EL (cell line): Measurements from ENCODE around the gene ASPG.

Source experiments
- DNase-seq: peaks from one replicate; pipeline ENCODE4 v3.0.0-alpha.2; 2016

The ASPG gene

DNA sequence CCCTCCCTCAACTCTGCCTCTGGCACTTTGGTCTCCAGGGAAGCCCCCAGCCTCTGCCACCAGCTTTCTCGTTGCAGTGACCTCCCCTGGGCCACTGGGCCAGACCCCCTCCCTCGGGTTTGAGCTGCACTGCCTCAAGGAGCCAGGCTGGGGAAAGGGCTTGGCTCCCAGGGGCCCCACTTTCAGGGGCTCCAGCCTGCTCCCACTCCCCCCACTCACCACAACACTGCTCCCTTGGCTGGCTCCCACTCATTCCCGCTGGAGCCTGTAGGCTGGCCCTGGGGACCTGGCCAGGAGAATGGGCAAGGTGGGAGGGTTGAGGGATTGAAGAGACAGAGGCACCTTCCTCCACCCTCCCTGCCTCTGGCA, 33.6 kb downstream of the ASPG start:
- DNase-seq = no peak

DNA sequence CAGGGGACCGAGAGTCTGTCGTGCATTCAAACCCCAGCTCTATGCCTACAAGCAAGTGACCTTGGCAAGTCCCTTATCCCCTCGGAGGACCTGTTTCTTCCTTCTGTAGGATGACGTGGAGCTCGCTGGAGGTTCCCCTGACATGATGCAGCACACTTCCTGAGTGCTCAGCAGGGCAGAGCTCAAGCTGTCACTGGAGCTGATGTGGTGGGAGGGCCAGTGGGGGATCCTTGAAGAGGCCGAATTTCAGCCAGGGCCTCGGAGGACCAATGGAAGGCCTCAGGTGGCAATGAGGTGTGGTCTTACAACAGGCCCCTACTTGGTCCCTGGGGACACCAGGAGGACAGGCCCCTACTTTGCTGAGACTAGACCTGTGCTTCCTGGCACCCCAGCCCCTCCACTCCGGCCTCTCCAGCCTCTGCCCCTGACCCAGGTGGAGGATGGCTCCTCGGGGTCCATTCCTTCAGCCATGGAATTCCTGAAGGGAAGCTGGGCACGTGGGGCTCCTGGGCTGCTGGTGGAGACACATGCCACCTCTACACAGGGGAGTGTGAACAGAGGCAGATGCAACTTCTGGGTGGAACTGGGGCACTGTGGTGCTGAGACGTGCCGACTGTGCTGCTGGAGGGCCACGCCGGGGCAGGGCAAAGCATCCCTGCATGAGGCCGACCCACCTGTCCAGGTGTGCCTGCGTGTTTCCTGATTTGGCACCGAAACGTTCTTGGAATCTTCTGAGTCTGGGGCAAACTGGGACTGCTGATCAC, 34.2 kb downstream of the ASPG start:
- no peak for DNase-seq

GRCh38 chr14:104120281-104120741, 34.8 kb downstream of the ASPG start:
- no peak for DNase-seq

DNA sequence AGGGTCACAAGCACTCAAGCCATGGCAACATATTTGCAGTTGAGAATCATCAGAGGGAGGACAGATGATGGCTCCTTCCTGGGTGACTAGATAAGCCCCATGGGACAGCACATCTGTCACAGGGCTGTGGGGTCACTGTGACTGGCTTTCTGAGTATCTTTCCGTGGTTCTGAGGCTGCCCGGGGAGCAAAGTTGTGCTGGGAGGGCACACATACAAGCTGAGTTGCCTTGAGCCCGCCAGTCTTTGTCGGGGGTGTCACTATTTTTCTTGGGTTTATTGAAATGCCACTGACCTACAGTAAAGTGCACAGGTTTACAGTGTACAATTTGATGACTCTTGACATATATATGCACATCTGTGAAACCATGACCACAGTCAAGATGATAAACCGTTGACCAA, 35.6 kb downstream of the ASPG start:
- DNase-seq = no peak

DNA sequence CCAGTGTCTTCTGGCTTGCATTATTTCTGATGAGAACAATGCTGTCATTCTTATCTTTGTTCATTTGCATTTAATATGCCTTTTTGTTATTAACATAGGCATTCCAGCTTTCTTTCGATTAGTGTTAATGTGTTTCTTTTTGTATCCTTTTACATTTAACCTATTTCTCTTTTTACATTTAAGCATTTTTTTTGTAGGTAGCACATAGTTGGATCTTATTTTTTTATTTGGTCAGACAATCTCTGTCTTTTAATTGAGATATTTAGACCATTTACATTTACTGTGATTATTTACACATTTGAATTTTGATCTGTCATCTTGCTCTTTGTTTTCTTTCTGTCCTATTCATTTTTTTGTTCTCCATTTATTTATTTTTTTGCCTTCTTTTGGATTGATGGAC, 38.4 kb downstream of the ASPG start:
- DNase-seq = no peak

GRCh38 chr14:104125011-104125410, 39.5 kb downstream of the ASPG start:
- DNase-seq = no peak

GRCh38 chr14:104126753-104127152, 41.3 kb downstream of the ASPG start:
- no peak for DNase-seq

DNA sequence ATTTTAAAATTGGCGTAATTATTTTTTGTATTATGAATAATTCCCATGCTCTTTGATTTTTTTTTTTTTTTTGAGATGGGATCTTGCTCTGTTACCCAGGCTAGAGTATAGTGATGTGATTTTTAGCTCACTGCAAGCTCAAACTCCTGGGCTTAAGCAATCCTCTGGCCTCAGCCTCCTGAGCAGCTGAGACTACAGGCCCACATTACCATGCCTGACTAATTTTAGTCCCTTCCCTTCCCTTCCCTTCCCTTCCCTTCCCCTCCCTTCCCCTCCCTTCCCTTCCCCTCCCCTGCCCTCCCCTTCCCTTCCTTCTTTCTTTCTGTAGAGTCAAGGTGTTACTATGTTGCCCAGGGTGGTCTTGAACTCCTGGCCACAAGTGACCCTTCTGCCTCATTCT, 43.5 kb downstream of the ASPG start:
- no peak for DNase-seq

GRCh38 chr14:104129556-104129955, 44.1 kb downstream of the ASPG start:
- DNase-seq = no peak

GRCh38 chr14:104130974-104131651, 45.6 kb downstream of the ASPG start:
- DNase-seq = peak; percentile 16

GRCh38 chr14:104131968-104132732, 46.6 kb downstream of the ASPG start:
- DNase-seq = no peak

- no peak for DNase-seq
Measured at GRCh38 chr14:104132981-104133380, 47.5 kb downstream of the ASPG start.

DNA sequence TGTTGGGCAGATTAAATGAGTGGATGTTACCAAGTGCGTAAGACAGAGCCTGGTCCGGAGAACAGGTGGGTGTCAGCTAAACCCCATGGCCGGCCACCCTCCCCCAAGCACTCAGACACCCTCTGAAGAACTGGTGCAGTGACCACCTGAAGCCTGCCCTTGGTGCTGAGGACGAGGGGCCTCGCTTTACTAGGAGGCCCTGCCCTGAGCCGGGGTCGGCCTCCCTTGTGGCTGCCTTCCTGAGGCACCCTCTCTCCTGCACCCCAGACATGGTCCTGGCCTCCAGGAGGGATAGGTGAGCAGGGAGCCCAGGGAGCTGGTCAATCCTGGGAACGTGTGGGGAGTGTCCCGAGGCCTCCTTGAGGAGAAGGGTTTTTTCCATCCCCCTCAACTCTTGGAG, 48.0 kb downstream of the ASPG start:
- no peak for DNase-seq

DNA sequence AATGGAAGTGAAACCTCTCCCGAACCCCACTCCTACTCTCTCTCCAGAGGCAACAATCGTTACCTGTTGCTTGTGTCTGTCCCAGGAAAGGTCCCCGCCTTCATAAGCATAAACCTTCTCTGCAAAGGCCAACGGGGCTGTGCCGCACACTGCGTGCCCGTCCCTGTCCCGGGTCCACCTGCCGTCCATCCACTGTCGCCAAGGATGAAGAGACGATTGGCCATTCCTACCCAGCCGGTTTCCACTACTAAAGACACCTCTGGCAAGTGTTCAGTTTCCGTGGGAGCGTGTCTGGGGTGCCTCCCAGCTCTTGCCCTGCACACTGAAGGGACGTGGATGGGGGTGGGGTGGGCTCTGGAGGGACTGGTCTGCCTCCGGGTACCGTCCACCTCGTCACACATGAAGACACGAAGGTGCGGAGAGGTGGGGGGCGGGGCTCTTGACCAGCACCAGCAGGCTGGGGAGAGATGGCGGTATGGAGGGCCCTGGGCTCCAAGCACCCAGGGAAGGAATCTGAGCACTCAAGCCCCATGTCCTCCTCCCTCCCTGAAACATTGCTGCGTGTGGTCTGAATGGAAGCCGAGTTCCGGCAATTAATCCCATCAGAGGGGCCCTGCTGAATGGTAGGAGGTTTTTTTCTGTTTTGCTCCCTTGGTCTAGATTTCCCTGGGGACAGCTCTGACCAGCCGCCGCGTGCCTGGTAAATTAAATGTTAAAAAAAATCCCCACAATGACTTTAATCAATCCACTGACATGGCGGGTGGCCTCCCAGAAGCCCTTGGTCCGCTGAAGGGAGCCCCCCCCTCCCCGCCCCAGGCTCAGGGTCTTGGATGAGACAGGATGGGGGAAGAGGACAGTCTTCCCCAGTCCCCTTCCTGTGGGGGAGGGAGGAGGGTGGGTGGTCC, 48.8 kb downstream of the ASPG start:
- DNase-seq = no peak

DNA sequence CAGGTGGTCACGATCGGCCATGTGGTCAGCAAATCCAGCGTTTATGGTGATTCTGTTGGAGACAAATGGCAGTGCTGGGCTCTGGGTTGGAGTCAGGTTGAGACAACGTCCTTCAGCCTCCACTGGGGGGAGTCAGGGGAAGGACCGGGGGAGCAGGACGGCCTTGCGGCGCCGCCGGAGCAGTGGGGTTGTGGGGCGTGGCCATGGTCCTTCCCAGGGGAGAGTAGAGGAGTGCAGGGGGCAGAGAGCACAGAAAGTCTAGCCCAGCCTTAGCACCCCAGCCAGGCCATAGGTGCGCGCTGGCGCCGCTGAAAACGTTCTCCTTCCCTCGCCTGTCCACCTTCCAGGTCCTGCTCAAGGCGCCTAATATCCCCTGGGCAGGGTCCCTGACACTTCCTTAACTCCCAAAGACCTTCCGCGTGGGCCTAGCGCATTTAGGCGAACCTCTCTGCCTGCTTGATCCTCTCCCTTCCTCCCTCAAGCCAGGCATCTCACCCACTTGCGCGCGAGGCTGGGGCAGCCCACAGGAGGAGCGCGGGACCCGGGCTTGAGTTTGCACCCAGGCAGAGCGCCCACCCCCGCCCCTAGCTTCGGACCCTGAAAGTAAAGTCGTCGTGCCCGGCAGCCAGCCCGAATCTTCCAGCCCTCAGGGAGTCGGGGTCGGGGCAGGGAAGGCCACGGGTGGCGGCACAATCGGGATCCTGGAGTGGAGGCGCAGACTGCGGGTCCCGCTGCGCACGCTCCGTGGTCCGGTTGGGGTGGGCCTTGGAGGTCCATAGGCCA, 49.8 kb downstream of the ASPG start:
- DNase-seq = no peak

- DNase-seq = no peak
Measured at GRCh38 chr14:104135904-104136471, 50.5 kb downstream of the ASPG start.

- DNase-seq = no peak
Measured at GRCh38 chr14:104136472-104137296, 51.2 kb downstream of the ASPG start.

GRCh38 chr14:104137297-104138097, 52.0 kb downstream of the ASPG start:
- peak; percentile 18 for DNase-seq

- DNase-seq = no peak
Measured at GRCh38 chr14:104138098-104138717, 52.7 kb downstream of the ASPG start, which contains the start of gene KIF26A. TSS of gene KIF26A (plus strand) at chr14:104138587. CDS start at chr14:104138723, 136 bp downstream.
